Measurements from ENCODE around the gene APOL4. TPM values are rescaled to one million over a fixed set of nuclear protein-coding genes. Genes with fewer than 3 reads are reported as not detected.
A peak's percentile ranks its signal among the peaks of the same experiment; 100 is the strongest.
"Not testable (repeated sequence)": the region's sequence is repeated elsewhere in the genome, so short reads cannot be mapped to it uniquely, and the experiment has no call there.

Gene APOL4
- polyA plus RNA-seq (2012; ENCODE audit: insufficient read depth, insufficient read length, low read depth), result not detected

- Histone ChIP-seq H3K27me3 (no peaks in the 10 kb centered on the region), H3K36me3 (no peaks in the 10 kb centered on the region), H3K9me3 (no peaks in the 10 kb centered on the region), H3K4me3 (ENCODE audit: low read depth, low read length) (no peak within 1 kb of the TSS), H3K4me1 (peaks cover 6% of the 10 kb centered on the region)
- no peak for TF ChIP-seq CTCF (IDR thresholded peaks at IDR 0.05; ENCODE audit: low read depth, low read length)
- DNase-seq, result peak; percentile 35
Measured at GRCh38 chr22:36201630-36202319, at the start of gene APOL4. APOL4 (minus strand) TSS chr22:36201809; CDS start chr22:36201734, 75 bp downstream.

GRCh38 chr22:36250292-36250960 lies 48.8 kb upstream of the APOL4 start:
- H3K4me3 ChIP-seq (ENCODE audit: low read depth, low read length); DNase-seq; H3K9me3 ChIP-seq; H3K36me3 ChIP-seq; H3K27me3 ChIP-seq; H3K4me1 ChIP-seq: not testable (repeated sequence)

DNA sequence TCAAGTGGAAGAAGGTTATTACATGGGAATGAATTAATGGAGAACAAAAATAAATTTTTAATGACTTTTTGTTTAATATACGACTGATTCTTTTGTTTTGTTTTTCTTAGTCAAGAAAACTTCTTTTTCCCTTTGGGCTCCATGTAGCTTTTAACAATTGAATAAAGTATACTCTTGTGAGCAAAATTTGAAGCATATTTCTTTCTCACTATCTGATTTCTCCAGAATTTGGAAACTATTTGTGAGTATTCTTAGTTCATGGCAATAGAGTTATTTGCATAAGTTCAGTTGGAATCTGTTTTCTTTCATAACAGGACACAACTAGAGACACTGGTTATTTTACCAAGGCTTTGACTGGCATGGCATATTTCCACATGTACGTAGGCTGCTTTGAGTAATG lies 47.6 kb upstream of the APOL4 start:
- no peaks in the 10 kb centered on the region for H3K9me3 ChIP-seq
- no peaks in the 10 kb centered on the region for H3K36me3 ChIP-seq
- TF ChIP-seq CTCF (IDR thresholded peaks at IDR 0.05; ENCODE audit: low read depth, low read length), result no peak
- no peak for DNase-seq
- no peak overlapping the region for H3K4me3 ChIP-seq (ENCODE audit: low read depth, low read length)
- no peaks in the 10 kb centered on the region for H3K27me3 ChIP-seq
- H3K4me1 ChIP-seq, result 0 out of 2 replicates have a peak, but pooled peaks cover 3% of the 10 kb centered on the region

DNA sequence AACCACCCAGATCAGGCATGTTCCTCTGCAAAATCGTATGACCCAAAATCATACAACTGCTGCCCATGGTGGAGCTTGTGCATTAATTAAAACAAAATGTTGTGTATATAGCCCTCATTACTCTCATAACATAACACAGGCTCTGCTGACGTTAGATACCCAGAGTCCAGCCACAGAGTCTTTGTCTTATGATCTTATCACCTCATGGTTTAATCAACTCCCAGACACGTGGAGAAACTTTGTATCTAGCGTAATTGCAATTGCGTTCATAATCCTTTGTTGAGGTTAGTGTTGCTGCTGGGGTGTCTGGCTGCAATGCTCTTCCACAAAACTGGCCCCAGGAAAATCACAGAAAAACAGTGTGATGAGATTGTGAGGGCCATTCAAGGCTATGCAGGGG lies 46.3 kb upstream of the APOL4 start:
- no peak for TF ChIP-seq CTCF (IDR thresholded peaks at IDR 0.05; ENCODE audit: low read depth, low read length)
- DNase-seq, result no peak

GRCh38 chr22:36246718-36247117 lies 45.1 kb upstream of the APOL4 start:
- no peaks in the 10 kb centered on the region for H3K9me3 ChIP-seq
- TF ChIP-seq CTCF (IDR thresholded peaks at IDR 0.05; ENCODE audit: low read depth, low read length), result no peak
- H3K27me3 ChIP-seq, result no peaks in the 10 kb centered on the region
- DNase-seq, result no peak
- no peaks in the 10 kb centered on the region for H3K36me3 ChIP-seq
- 0 out of 2 replicates have a peak, but pooled peaks cover 3% of the 10 kb centered on the region for H3K4me1 ChIP-seq
- H3K4me3 ChIP-seq (ENCODE audit: low read depth, low read length), result no peak overlapping the region

More for the DNA sequence above, 46.3 kb upstream of the APOL4 start:
- no peaks in the 10 kb centered on the region for H3K27me3 ChIP-seq
- H3K4me1 ChIP-seq, result 0 out of 2 replicates have a peak, but pooled peaks cover 3% of the 10 kb centered on the region
- no peak overlapping the region for H3K4me3 ChIP-seq (ENCODE audit: low read depth, low read length)
- H3K36me3 ChIP-seq, result no peaks in the 10 kb centered on the region
- H3K9me3 ChIP-seq, result no peaks in the 10 kb centered on the region

GRCh38 chr22:36245805-36246356 lies 44.3 kb upstream of the APOL4 start:
- Histone ChIP-seq H3K27me3 (no peaks in the 10 kb centered on the region), H3K9me3 (no peaks in the 10 kb centered on the region), H3K36me3 (no peaks in the 10 kb centered on the region), H3K4me1 (0 out of 2 replicates have a peak, but pooled peaks cover 3% of the 10 kb centered on the region), H3K4me3 (ENCODE audit: low read depth, low read length) (no peak overlapping the region)
- no peak for DNase-seq
- no peak for TF ChIP-seq CTCF (IDR thresholded peaks at IDR 0.05; ENCODE audit: low read depth, low read length)

Measured in BE2C (cell line).